Vagina (tissue), 2 donors: ENCODE data around the gene METTL25. TPM values are rescaled to one million over a fixed set of nuclear protein-coding genes. Genes with fewer than 3 reads are reported as not detected.

Source experiments
- DNase-seq, 2 donors: peaks; one replicate each; pipeline ENCODE4 v3.0.0-alpha.2; 2017; ENCODE audit errors: extremely low spot score in 2 of 2
- H3K27ac ChIP-seq: fragments of 200-600 bp; sonication (generic); one replicate; pipeline ENCODE4 v1.5.1; 2019
- H3K27me3 ChIP-seq: fragments of 200-600 bp; sonication (generic); one replicate; pipeline ENCODE4 v1.5.1; 2019
- H3K36me3 ChIP-seq, 2 donors: fragments of 200-600 bp; sonication (generic); one replicate each; pipeline ENCODE4 v1.5.1; 2017 to 2019
- H3K4me1 ChIP-seq: fragments of 200-600 bp; sonication (generic); one replicate; pipeline ENCODE4 v1.5.1; 2019
- H3K4me3 ChIP-seq, 2 donors: fragments of 200-600 bp; sonication (generic); 1 replicate in 1 of 2; 2 replicates in 1 of 2; pipeline ENCODE4 v1.5.1; 2016 to 2019
- H3K9me3 ChIP-seq: fragments of 200-600 bp; sonication (generic); one replicate; pipeline ENCODE4 v1.5.1; 2019
- POLR2A ChIP-seq, 2 donors: fragments of 450-650 bp; IDR thresholded peaks; one replicate each; pipeline ENCODE4 v1.6.1; 2017; ENCODE audit warnings: antibody characterized with exemption in 2 of 2, mild to moderate bottlenecking in 2 of 2, moderate library complexity in 2 of 2
- POLR2AphosphoS5 ChIP-seq, 2 donors: sonication (generic); formaldehyde crosslinking; IDR thresholded peaks; one replicate each; pipeline ENCODE4 v1.9.0; 2017; ENCODE audit warnings: antibody characterized with exemption in 2 of 2, mild to moderate bottlenecking in 2 of 2, low read depth in 1 of 2; ENCODE audit not compliant: insufficient read depth in 1 of 2
- intact Hi-C: fragments of 100-400 bp; cut with DNase I; formaldehyde crosslinking; loops from one replicate; pipeline ENCODE4 v1.15.1; 2023
- total RNA-seq: library from RNA; depleted of rRNA; stranded (reverse); fragments of >200 nt; gene quantifications from one replicate; pipeline ENCODE4 v1.2.3, GENCODE V29; 2016
- TF ChIP-seq, protein P1 (sequence below), 3 experiments: fragments of 450-650 bp in 2 of 3; fragments of 200-600 bp in 1 of 3; sonication (generic) in 1 of 3; IDR thresholded peaks; one replicate each; pipeline ENCODE4 v1.5.1; 2017 to 2019; ENCODE audit warnings: antibody characterized with exemption in 3 of 3, mild to moderate bottlenecking in 2 of 3, moderate library complexity in 2 of 3

The METTL25 gene
- total RNA-seq, 1 donor from 2014 or later: 29.0 TPM

DNA sequence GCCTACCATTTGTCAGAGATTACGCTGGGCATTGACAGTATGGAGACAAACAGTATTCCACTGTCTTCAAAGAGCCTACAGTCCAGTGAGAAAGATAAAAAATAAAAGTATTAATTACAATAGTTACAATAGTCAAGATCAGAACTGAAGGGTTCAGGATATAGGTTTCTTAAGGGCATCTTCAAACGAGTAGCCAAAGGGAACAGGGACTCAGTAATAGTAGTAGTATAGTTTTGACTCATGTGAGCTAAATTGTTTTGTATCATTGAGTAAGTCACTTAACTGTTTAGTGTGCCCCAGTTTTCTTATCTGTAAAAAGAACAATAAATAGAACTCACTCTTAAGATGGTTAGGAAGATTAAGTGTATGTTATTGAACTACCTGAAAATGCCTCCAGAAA lies 123.6 kb downstream of the METTL25 start:
- TF ChIP-seq, protein P1, sequence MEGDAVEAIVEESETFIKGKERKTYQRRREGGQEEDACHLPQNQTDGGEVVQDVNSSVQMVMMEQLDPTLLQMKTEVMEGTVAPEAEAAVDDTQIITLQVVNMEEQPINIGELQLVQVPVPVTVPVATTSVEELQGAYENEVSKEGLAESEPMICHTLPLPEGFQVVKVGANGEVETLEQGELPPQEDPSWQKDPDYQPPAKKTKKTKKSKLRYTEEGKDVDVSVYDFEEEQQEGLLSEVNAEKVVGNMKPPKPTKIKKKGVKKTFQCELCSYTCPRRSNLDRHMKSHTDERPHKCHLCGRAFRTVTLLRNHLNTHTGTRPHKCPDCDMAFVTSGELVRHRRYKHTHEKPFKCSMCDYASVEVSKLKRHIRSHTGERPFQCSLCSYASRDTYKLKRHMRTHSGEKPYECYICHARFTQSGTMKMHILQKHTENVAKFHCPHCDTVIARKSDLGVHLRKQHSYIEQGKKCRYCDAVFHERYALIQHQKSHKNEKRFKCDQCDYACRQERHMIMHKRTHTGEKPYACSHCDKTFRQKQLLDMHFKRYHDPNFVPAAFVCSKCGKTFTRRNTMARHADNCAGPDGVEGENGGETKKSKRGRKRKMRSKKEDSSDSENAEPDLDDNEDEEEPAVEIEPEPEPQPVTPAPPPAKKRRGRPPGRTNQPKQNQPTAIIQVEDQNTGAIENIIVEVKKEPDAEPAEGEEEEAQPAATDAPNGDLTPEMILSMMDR (IDR thresholded peaks at IDR 0.05): no peak
- no peak for TF ChIP-seq POLR2A (IDR thresholded peaks at IDR 0.05)
- no peak for TF ChIP-seq POLR2AphosphoS5 (IDR thresholded peaks at IDR 0.05; ENCODE audit: insufficient read depth in 1 of 2, low read depth in 1 of 2)
- H3K9me3 ChIP-seq: peaks cover 4% of the 10 kb centered on the region
- no peaks in the 10 kb centered on the region for H3K36me3 ChIP-seq
- intact Hi-C loops: no loop called here
- no peak for DNase-seq
- H3K27ac ChIP-seq: no peak overlapping the region
- no peaks in the 10 kb centered on the region for H3K4me1 ChIP-seq
- no peak overlapping the region for H3K4me3 ChIP-seq
- H3K27me3 ChIP-seq: no peaks in the 10 kb centered on the region

DNA sequence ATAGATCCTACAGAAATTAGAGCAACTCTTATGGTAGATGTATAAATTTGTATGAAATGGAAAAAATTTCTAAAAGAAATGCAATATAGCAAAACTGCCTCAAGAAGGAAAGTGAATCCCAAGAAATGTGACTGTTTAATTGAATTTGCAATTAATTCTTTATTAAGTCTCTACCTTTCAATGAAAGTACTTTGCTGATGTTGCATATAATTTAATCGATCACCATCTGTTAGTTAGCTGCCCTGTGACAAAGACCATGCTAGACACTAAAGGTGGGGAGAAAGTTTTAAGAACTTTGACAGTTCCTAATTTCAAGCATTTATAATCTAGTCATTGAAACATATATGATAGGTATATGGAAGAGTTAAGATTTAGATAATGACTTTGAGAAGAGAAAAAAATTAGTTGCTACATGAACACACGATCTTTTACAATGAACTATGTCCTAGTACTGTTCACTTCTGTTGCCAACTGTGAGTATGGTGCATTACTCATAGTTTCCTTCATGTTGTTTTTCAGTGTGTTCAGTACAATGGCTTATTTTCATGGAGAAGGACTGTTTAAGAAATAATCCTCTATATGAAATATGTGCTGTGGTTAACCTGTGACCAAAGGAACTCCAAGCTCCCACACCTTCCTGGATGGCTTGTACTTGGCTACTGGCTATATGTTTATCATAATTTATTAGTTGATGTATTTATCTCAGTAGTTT lies 128.4 kb downstream of the METTL25 start:
- H3K4me1 ChIP-seq: no peaks in the 10 kb centered on the region
- no peak for TF ChIP-seq POLR2AphosphoS5 (IDR thresholded peaks at IDR 0.05; ENCODE audit: insufficient read depth in 1 of 2, low read depth in 1 of 2)
- no peak for TF ChIP-seq POLR2A (IDR thresholded peaks at IDR 0.05)
- TF ChIP-seq, protein P1 (IDR thresholded peaks at IDR 0.05): no peak
- no peaks in the 10 kb centered on the region for H3K36me3 ChIP-seq
- H3K27me3 ChIP-seq: no peaks in the 10 kb centered on the region
- intact Hi-C loops: no loop called here
- H3K4me3 ChIP-seq: no peak overlapping the region
- no peak for DNase-seq
- H3K27ac ChIP-seq: no peak overlapping the region
- H3K9me3 ChIP-seq: peaks cover 4% of the 10 kb centered on the region

DNA sequence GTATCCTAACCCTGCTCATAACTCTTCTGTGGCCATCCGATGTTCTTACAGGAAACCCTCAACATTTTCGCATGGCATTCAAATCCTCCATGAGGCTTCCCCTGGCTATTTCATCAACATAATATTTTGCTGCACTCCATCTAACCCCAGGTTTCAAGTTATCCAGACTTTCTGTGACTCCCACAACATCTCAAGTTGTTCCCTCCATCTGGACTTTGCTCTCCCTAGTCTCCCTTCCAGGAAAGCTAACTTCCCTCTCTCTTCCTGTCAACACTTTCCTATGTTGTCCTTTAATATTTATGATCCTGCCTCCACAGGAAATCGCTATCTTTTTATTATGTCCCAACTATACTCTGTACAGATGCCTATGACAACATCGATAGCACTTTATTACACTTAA lies 146.1 kb downstream of the METTL25 start:
- no peak for DNase-seq
- no peak overlapping the region for H3K4me3 ChIP-seq
- intact Hi-C loops: no loop called here
- H3K27ac ChIP-seq: no peak overlapping the region
- H3K27me3 ChIP-seq: no peaks in the 10 kb centered on the region
- TF ChIP-seq POLR2AphosphoS5 (IDR thresholded peaks at IDR 0.05; ENCODE audit: insufficient read depth in 1 of 2, low read depth in 1 of 2) (no peak), POLR2A (IDR thresholded peaks at IDR 0.05) (no peak)
- H3K36me3 ChIP-seq: no peaks in the 10 kb centered on the region
- H3K9me3 ChIP-seq: no peaks in the 10 kb centered on the region
- H3K4me1 ChIP-seq: no peaks in the 10 kb centered on the region

DNA sequence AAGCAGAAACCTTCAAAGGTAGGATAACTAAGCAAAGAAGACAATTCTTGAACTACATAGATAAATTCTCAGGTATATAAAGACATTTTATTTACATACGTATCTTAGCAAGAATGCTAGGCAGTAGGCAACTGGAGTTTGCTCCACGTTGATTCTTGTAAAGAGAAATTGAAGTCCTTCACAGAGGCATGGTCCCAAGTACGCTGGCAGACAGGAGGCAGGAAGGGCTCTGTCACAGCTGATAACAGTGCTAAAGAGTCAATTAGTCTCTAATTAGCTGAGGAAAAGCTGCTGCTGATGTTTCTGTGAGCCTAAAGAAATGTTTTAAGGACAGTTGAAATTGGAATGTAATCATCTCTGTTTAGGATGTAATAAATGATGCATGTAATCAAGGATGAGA lies 146.8 kb downstream of the METTL25 start:
- intact Hi-C loops: no loop called here
- H3K4me3 ChIP-seq: no peak overlapping the region
- H3K9me3 ChIP-seq: no peaks in the 10 kb centered on the region
- no peaks in the 10 kb centered on the region for H3K36me3 ChIP-seq
- TF ChIP-seq POLR2A (IDR thresholded peaks at IDR 0.05) (no peak), POLR2AphosphoS5 (IDR thresholded peaks at IDR 0.05; ENCODE audit: insufficient read depth in 1 of 2, low read depth in 1 of 2) (no peak)
- TF ChIP-seq, protein P1 (IDR thresholded peaks at IDR 0.05): no peak
- no peaks in the 10 kb centered on the region for H3K4me1 ChIP-seq
- H3K27me3 ChIP-seq: no peaks in the 10 kb centered on the region
- no peak overlapping the region for H3K27ac ChIP-seq
- DNase-seq: no peak

DNA sequence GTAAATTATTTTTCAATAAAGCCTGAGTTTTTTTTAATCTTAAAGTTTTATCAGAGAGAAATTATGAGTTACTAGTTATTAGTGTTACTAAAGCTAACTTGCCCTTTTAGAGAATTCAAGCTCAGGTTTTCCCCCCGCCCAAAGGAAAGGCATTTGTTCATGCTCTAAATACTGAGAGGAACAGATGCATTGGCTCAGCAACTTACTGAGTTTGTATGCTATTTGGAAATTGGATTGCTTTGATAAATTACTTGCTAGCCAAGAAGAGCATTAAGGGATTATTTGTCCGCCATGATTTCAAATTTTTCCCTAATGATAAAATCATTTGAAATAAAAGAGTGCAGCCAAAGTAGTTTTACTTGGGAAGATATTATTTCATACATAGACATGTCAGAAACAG lies 149.4 kb downstream of the METTL25 start:
- DNase-seq: no peak
- Histone ChIP-seq H3K4me1 (no peaks in the 10 kb centered on the region), H3K9me3 (no peaks in the 10 kb centered on the region), H3K36me3 (no peaks in the 10 kb centered on the region), H3K4me3 (no peak overlapping the region), H3K27me3 (no peaks in the 10 kb centered on the region), H3K27ac (no peak overlapping the region)
- intact Hi-C loops: no loop called here
- TF ChIP-seq, protein P1 (IDR thresholded peaks at IDR 0.05): no peak
- TF ChIP-seq POLR2AphosphoS5 (IDR thresholded peaks at IDR 0.05; ENCODE audit: insufficient read depth in 1 of 2, low read depth in 1 of 2) (no peak), POLR2A (IDR thresholded peaks at IDR 0.05) (no peak)
